CD8-positive, alpha-beta memory T cell (primary cell): ENCODE results near the gene RGS14. TPM values are rescaled to one million over a fixed set of nuclear protein-coding genes. Genes with fewer than 3 reads are reported as not detected.
A peak's percentile ranks its signal among the peaks of the same experiment; 100 is the strongest.
"Not testable (repeated sequence)": the region's sequence is repeated elsewhere in the genome, so short reads cannot be mapped to it uniquely, and the experiment has no call there.

Source experiments
- CTCF ChIA-PET: fragments of 350-600 bp; sonication (Branson Sonifier 250); formaldehyde crosslinking; loops from one replicate; lab custom pipeline; 2021; ENCODE audit warnings: antibody characterized with exemption; lab: Charles Lee
- POLR2A ChIA-PET: fragments of 350-600 bp; sonication (Branson Sonifier 250); formaldehyde crosslinking; loops from one replicate; lab custom pipeline; 2021; ENCODE audit warnings: antibody characterized with exemption; lab: Charles Lee
- DNase-seq, 5 donors: peaks; one replicate each; pipeline versions ENCODE4 v3.0.0 to v3.0.0-alpha.2; 2020 to 2022; ENCODE audit warnings: mixed read lengths in 1 of 5
- H3K27ac ChIP-seq: one replicate; pipeline ENCODE4 v1.7.0; 2013; ENCODE audit warnings: low read depth, mild to moderate bottlenecking, low read length, moderate library complexity
- H3K27me3 ChIP-seq: 2 replicates; pipeline ENCODE4 v1.7.0; 2013; ENCODE audit warnings: low read length, mild to moderate bottlenecking; ENCODE audit not compliant: insufficient read depth, poor library complexity, severe bottlenecking
- H3K36me3 ChIP-seq: 2 replicates; pipeline ENCODE4 v1.7.0; 2013; ENCODE audit warnings: mild to moderate bottlenecking, low read length, moderate library complexity; ENCODE audit not compliant: insufficient read depth
- H3K4me1 ChIP-seq: 2 replicates; pipeline ENCODE4 v1.7.0; 2013; ENCODE audit warnings: mild to moderate bottlenecking, low read length, moderate library complexity; ENCODE audit not compliant: insufficient read depth
- H3K4me3 ChIP-seq: 2 replicates; pipeline ENCODE4 v1.7.0; 2013; ENCODE audit warnings: mild to moderate bottlenecking, low read length
- H3K9me3 ChIP-seq: 2 replicates; pipeline ENCODE4 v1.7.0; 2013; ENCODE audit warnings: mild to moderate bottlenecking, low read length
- H3K27ac Mint-ChIP-seq, 8 donors: one replicate each; pipeline ENCODE4 v1.8.0; 2020 to 2021; ENCODE audit warnings: mixed read lengths in 8 of 8, mild to moderate bottlenecking in 6 of 8, inconsistent platforms in 3 of 8, moderate library complexity in 3 of 8
- H3K27me3 Mint-ChIP-seq, 2 donors: one replicate each; pipeline ENCODE4 v1.8.0; 2020 to 2021; ENCODE audit warnings: mixed read lengths in 2 of 2, mild to moderate bottlenecking in 1 of 2, moderate library complexity in 1 of 2
- H3K36me3 Mint-ChIP-seq, 3 donors: one replicate each; pipeline ENCODE4 v1.8.0; 2020 to 2021; ENCODE audit warnings: mixed read lengths in 3 of 3, inconsistent platforms in 1 of 3, mild to moderate bottlenecking in 1 of 3
- H3K4me1 Mint-ChIP-seq, 3 donors: one replicate each; pipeline ENCODE4 v1.8.0; 2020 to 2021; ENCODE audit warnings: mixed read lengths in 3 of 3, inconsistent platforms in 1 of 3, mild to moderate bottlenecking in 1 of 3
- H3K4me3 Mint-ChIP-seq, 7 donors: one replicate each; pipeline ENCODE4 v1.8.0; 2020 to 2021; ENCODE audit warnings: mixed read lengths in 7 of 7, mild to moderate bottlenecking in 6 of 7, moderate library complexity in 4 of 7, inconsistent platforms in 2 of 7
- H3K9me3 Mint-ChIP-seq, 5 donors: one replicate each; pipeline ENCODE4 v1.8.0; 2020 to 2022; ENCODE audit warnings: mixed read lengths in 5 of 5, mild to moderate bottlenecking in 3 of 5, moderate library complexity in 2 of 5, inconsistent platforms in 1 of 5
- polyA plus RNA-seq: library from polyadenylated mRNA; unstranded; fragments of 300-500 nt; fragmentation: Illumina TruSeq; gene quantifications from one replicate; pipeline ENCODE4 v1.2.3, GENCODE V29; 2021
- total RNA-seq, 2 experiments: library from RNA; stranded (reverse); gene quantifications; one replicate each; pipeline ENCODE4 v1.2.3, GENCODE V29; 2021

The RGS14 gene
- total and polyA plus RNA-seq, 3 experiments from 2014 or later: 60.5 to 83.5 (median 61.9) TPM

GRCh38 chr5:177334781-177335700 is 22.7 kb upstream of the RGS14 start:
- Histone ChIP-seq H3K4me3 (no peak overlapping the region), H3K4me1 (peaks cover 12% of the 10 kb centered on the region), H3K27me3 (no peaks in the 10 kb centered on the region), H3K27ac (no peak overlapping the region), H3K9me3 (no peaks in the 10 kb centered on the region), H3K36me3 (peaks cover 77% of the 10 kb centered on the region)
- ChIA-PET POLR2A (no interaction called here), CTCF (interaction anchor here (1.3 to 2.5 kb wide), 2 partner anchors 69 to 221 kb away, joined by 3 to 7 read pairs; no protein-coding TSS in a partner anchor)
- Mint-ChIP-seq H3K36me3 (peaks cover 13 to 92% (median 30%) of the 10 kb centered on the region in 3 donors), H3K4me3 (no peak overlapping the region), H3K27me3 (no peaks in the 10 kb centered on the region), H3K27ac (peak overlapping the region in 1 of 8 donors; percentile 47), H3K9me3 (no peaks in the 10 kb centered on the region), H3K4me1 (peaks cover 14 to 29% (median 20%) of the 10 kb centered on the region in 3 donors)
- no peak for DNase-seq

GRCh38 chr5:177335701-177336065 is 22.0 kb upstream of the RGS14 start:
- ChIA-PET POLR2A (no interaction called here), CTCF (interaction anchor here (1.3 kb wide), 1 partner anchor 222 kb away, joined by 3 read pairs; no protein-coding TSS in a partner anchor)
- Histone ChIP-seq H3K4me3 (no peak overlapping the region), H3K27ac (no peak overlapping the region), H3K36me3 (peaks cover 77% of the 10 kb centered on the region), H3K4me1 (peaks cover 12% of the 10 kb centered on the region), H3K27me3 (no peaks in the 10 kb centered on the region), H3K9me3 (no peaks in the 10 kb centered on the region)
- peaks cover 17 to 26% (median 22%) of the 10 kb centered on the region in 3 donors for H3K4me1 Mint-ChIP-seq
- H3K4me3 Mint-ChIP-seq: peak overlapping the region in 1 of 7 donors; percentile 48
- DNase-seq: no peak
- peaks cover 14 to 87% (median 25%) of the 10 kb centered on the region in 3 donors for H3K36me3 Mint-ChIP-seq
- H3K27ac Mint-ChIP-seq: peak overlapping the region in 1 of 8 donors; percentile 50
- no peaks in the 10 kb centered on the region for H3K9me3 Mint-ChIP-seq
- no peaks in the 10 kb centered on the region for H3K27me3 Mint-ChIP-seq

GRCh38 chr5:177336112-177336511 is 21.6 kb upstream of the RGS14 start:
- Histone ChIP-seq H3K9me3 (no peaks in the 10 kb centered on the region), H3K4me1 (peaks cover 12% of the 10 kb centered on the region), H3K4me3 (no peak overlapping the region), H3K36me3 (peaks cover 77% of the 10 kb centered on the region), H3K27ac (no peak overlapping the region), H3K27me3 (no peaks in the 10 kb centered on the region)
- H3K27ac Mint-ChIP-seq: peak overlapping the region in 1 of 8 donors; percentile 61
- H3K36me3 Mint-ChIP-seq: peaks cover 14 to 83% (median 24%) of the 10 kb centered on the region in 3 donors
- peaks cover 17 to 25% (median 22%) of the 10 kb centered on the region in 3 donors for H3K4me1 Mint-ChIP-seq
- ChIA-PET POLR2A (no interaction called here), CTCF (no interaction called here)
- no peaks in the 10 kb centered on the region for H3K27me3 Mint-ChIP-seq
- DNase-seq: no peak
- H3K4me3 Mint-ChIP-seq: no peak overlapping the region
- H3K9me3 Mint-ChIP-seq: no peaks in the 10 kb centered on the region

GRCh38 chr5:177336603-177337494 is 20.9 kb upstream of the RGS14 start:
- Mint-ChIP-seq H3K4me3 (peak overlapping the region in 1 of 7 donors; percentile 18), H3K27me3 (no peaks in the 10 kb centered on the region), H3K27ac (no peak overlapping the region), H3K9me3 (no peaks in the 10 kb centered on the region), H3K36me3 (peaks cover 14 to 83% (median 31%) of the 10 kb centered on the region in 3 donors), H3K4me1 (peaks cover 19 to 22% (median 21%) of the 10 kb centered on the region in 3 donors)
- Histone ChIP-seq H3K36me3 (peaks cover 70% of the 10 kb centered on the region), H3K4me3 (no peak overlapping the region), H3K27me3 (no peaks in the 10 kb centered on the region), H3K9me3 (no peaks in the 10 kb centered on the region), H3K27ac (no peak overlapping the region), H3K4me1 (peaks cover 12% of the 10 kb centered on the region)
- POLR2A ChIA-PET: no interaction called here
- DNase-seq: no peak
- CTCF ChIA-PET: no interaction called here

GRCh38 chr5:177338251-177339106 is 19.2 kb upstream of the RGS14 start:
- no peaks in the 10 kb centered on the region for H3K27me3 ChIP-seq
- Mint-ChIP-seq H3K27ac (peak overlapping the region in 4 of 8 donors; percentile 12 to 60 (median 37)), H3K4me1 (peaks cover 22 to 23% (median 23%) of the 10 kb centered on the region in 3 donors), H3K36me3 (peaks cover 14 to 79% (median 30%) of the 10 kb centered on the region in 3 donors), H3K27me3 (no peaks in the 10 kb centered on the region), H3K9me3 (no peaks in the 10 kb centered on the region), H3K4me3 (no peak overlapping the region)
- no peak for DNase-seq
- no peak overlapping the region for H3K27ac ChIP-seq
- peaks cover 61% of the 10 kb centered on the region for H3K36me3 ChIP-seq
- CTCF ChIA-PET: interaction anchor here (1.1 kb wide), 1 partner anchor 52 kb away, joined by 4 read pairs; no protein-coding TSS in a partner anchor
- POLR2A ChIA-PET: no interaction called here
- no peak overlapping the region for H3K4me3 ChIP-seq
- H3K9me3 ChIP-seq: no peaks in the 10 kb centered on the region
- H3K4me1 ChIP-seq: peaks cover 12% of the 10 kb centered on the region

GRCh38 chr5:177339107-177339638 is 18.6 kb upstream of the RGS14 start:
- Mint-ChIP-seq H3K4me1 (peaks cover 25 to 27% (median 26%) of the 10 kb centered on the region in 3 donors), H3K36me3 (peaks cover 10 to 75% (median 25%) of the 10 kb centered on the region in 3 donors), H3K27ac (peak overlapping the region; percentile 41 to 91 (median 76)), H3K27me3 (no peaks in the 10 kb centered on the region), H3K9me3 (no peaks in the 10 kb centered on the region), H3K4me3 (peak overlapping the region in 3 of 7 donors; percentile 27 to 68 (median 49))
- no peaks in the 10 kb centered on the region for H3K27me3 ChIP-seq
- no peaks in the 10 kb centered on the region for H3K9me3 ChIP-seq
- ChIA-PET CTCF (interaction anchor here (1.1 kb wide), 1 partner anchor 52 kb away, joined by 4 read pairs; no protein-coding TSS in a partner anchor), POLR2A (no interaction called here)
- no peak overlapping the region for H3K27ac ChIP-seq
- peaks cover 54% of the 10 kb centered on the region for H3K36me3 ChIP-seq
- H3K4me1 ChIP-seq: peaks cover 12% of the 10 kb centered on the region
- no peak for DNase-seq
- H3K4me3 ChIP-seq: no peak overlapping the region

GRCh38 chr5:177343000-177343399 is 14.7 kb upstream of the RGS14 start:
- CTCF ChIA-PET, H3K9me3 ChIP-seq, H3K27ac Mint-ChIP-seq, DNase-seq, H3K27me3 ChIP-seq, H3K4me3 ChIP-seq, H3K9me3 Mint-ChIP-seq, H3K4me3 Mint-ChIP-seq, H3K27me3 Mint-ChIP-seq, H3K27ac ChIP-seq: not testable (repeated sequence)
- POLR2A ChIA-PET: interaction anchor here (0.6 to 0.8 kb wide), 2 partner anchors 66 to 197 kb away, joined by 3 to 4 read pairs; partner anchors contain the start of gene F12
- H3K36me3 ChIP-seq: peaks cover 20% of the 10 kb centered on the region
- H3K4me1 ChIP-seq: peaks cover 21% of the 10 kb centered on the region
- Mint-ChIP-seq H3K36me3 (peaks cover 10 to 65% (median 16%) of the 10 kb centered on the region in 3 donors), H3K4me1 (peaks cover 38 to 56% (median 46%) of the 10 kb centered on the region in 3 donors)
